Uterus (tissue), 2 donors: ENCODE measurements around the gene VPS52.

Source experiments
- CTCF ChIP-seq, 4 experiments: fragments of 200-600 bp in 2 of 4; fragments of 450-650 bp in 2 of 4; sonication (generic) in 2 of 4; IDR thresholded peaks; one replicate each; pipeline ENCODE4 v1.5.1; 2016 to 2019; ENCODE audit warnings: antibody characterized with exemption in 4 of 4, mild to moderate bottlenecking in 2 of 4, moderate library complexity in 1 of 4
- POLR2A ChIP-seq, 2 donors: fragments of 450-650 bp; IDR thresholded peaks; one replicate each; pipeline ENCODE4 v1.6.1; 2016; ENCODE audit warnings: antibody characterized with exemption in 2 of 2, mild to moderate bottlenecking in 1 of 2, moderate library complexity in 1 of 2

GRCh38 chr6:33297956-33298772, 26.5 kb upstream of the VPS52 start:
- TF ChIP-seq CTCF (IDR thresholded peaks at IDR 0.05) (no peak), POLR2A (IDR thresholded peaks at IDR 0.05) (peak in 1 of 2 donors; percentile 56)
